VCaP (cell line): ENCODE measurements around the gene DRD3.

Source experiments
- H3K27ac ChIP-seq: fragments of 450-650 bp; 2 replicates; pipeline ENCODE4 v1.5.1; 2017
- CTCF ChIP-seq: fragments of 450-650 bp; conservative IDR thresholded peaks from 2 replicates; pipeline ENCODE4 v1.5.1; 2017; ENCODE audit warnings: mild to moderate bottlenecking, moderate library complexity

The DRD3 gene

GRCh38 chr3:114179575-114179974 lies 723 bp upstream of the DRD3 start:
- no peak overlapping the region for H3K27ac ChIP-seq
- peak; percentile 83 for TF ChIP-seq CTCF

- no peak for TF ChIP-seq CTCF
These were observed 2.0 kb downstream of the DRD3 start for GRCh38 chr3:114176890-114177289.

GRCh38 chr3:114176487-114176886 lies 2.4 kb downstream of the DRD3 start:
- no peak overlapping the region for H3K27ac ChIP-seq
- TF ChIP-seq CTCF = no peak

More at GRCh38 chr3:114176890-114177289, 2.0 kb downstream of the DRD3 start:
- H3K27ac ChIP-seq = no peak overlapping the region

GRCh38 chr3:114175204-114175987 lies 3.5 kb downstream of the DRD3 start:
- TF ChIP-seq CTCF = no peak
- H3K27ac ChIP-seq = no peak overlapping the region

GRCh38 chr3:114171677-114172076 lies 7.2 kb downstream of the DRD3 start:
- H3K27ac ChIP-seq = no peak overlapping the region
- no peak for TF ChIP-seq CTCF

GRCh38 chr3:114168150-114168549 lies 10.7 kb downstream of the DRD3 start:
- no peak overlapping the region for H3K27ac ChIP-seq
- TF ChIP-seq CTCF = no peak

- TF ChIP-seq CTCF = no peak
- no peak overlapping the region for H3K27ac ChIP-seq
These were observed 21.5 kb downstream of the DRD3 start for GRCh38 chr3:114157321-114157720.
